Spleen (tissue), 11 donors: ENCODE data around the gene FOXF2. TPM values are rescaled to one million over a fixed set of nuclear protein-coding genes. Genes with fewer than 3 reads are reported as not detected.

ENCODE experiments used
- DNase-seq: peaks from one replicate; pipeline ENCODE4 v3.0.0-alpha.2; 2020
- H3K27ac ChIP-seq, 8 donors: fragments of 200-600 bp; sonication (generic) in 7 of 8; 1 replicate in 4 of 8; 2 replicates in 4 of 8; pipeline versions ENCODE4 v1.5.0 to v1.8.0; 2016 to 2021; ENCODE audit warnings: inconsistent platforms in 4 of 8, mild to moderate bottlenecking in 4 of 8, moderate library complexity in 1 of 8
- H3K27me3 ChIP-seq, 7 donors: fragments of 200-600 bp; sonication (generic) in 6 of 7; replicated peaks in 1 of 7; 1 replicate in 4 of 7; 2 replicates in 3 of 7; pipeline versions ENCODE4 v1.5.0 to v1.8.0; 2016 to 2021; ENCODE audit warnings: inconsistent platforms in 3 of 7, mild to moderate bottlenecking in 1 of 7
- H3K36me3 ChIP-seq, 6 donors: fragments of 200-600 bp; sonication (generic) in 5 of 6; 1 replicate in 4 of 6; 2 replicates in 2 of 6; pipeline versions ENCODE4 v1.5.0 to v1.8.0; 2016 to 2021; ENCODE audit warnings: inconsistent platforms in 2 of 6
- H3K4me1 ChIP-seq, 6 donors: fragments of 200-600 bp; sonication (generic) in 5 of 6; 1 replicate in 3 of 6; 2 replicates in 3 of 6; pipeline versions ENCODE4 v1.5.0 to v1.8.0; 2016 to 2021; ENCODE audit warnings: inconsistent platforms in 3 of 6
- H3K4me3 ChIP-seq, 8 donors: fragments of 200-600 bp; sonication (generic) in 7 of 8; 1 replicate in 4 of 8; 2 replicates in 4 of 8; pipeline versions ENCODE4 v1.5.0 to v1.8.0; 2016 to 2021; ENCODE audit warnings: inconsistent platforms in 4 of 8, mild to moderate bottlenecking in 4 of 8, moderate library complexity in 2 of 8
- H3K9me3 ChIP-seq, 8 donors: fragments of 200-600 bp; sonication (generic) in 7 of 8; 1 replicate in 4 of 8; 2 replicates in 4 of 8; pipeline versions ENCODE4 v1.5.0 to v1.8.0; 2016 to 2021; ENCODE audit warnings: inconsistent platforms in 4 of 8
- POLR2A ChIP-seq, 3 donors: fragments of 450-650 bp; IDR thresholded peaks; one replicate each; pipeline ENCODE4 v1.5.1; 2017; ENCODE audit warnings: antibody characterized with exemption in 3 of 3, mild to moderate bottlenecking in 1 of 3
- POLR2AphosphoS5 ChIP-seq, 3 donors: sonication (generic); formaldehyde crosslinking; IDR thresholded peaks; one replicate each; pipeline ENCODE4 v1.5.1; 2017; ENCODE audit warnings: antibody characterized with exemption in 3 of 3
- WGBS, 5 donors: extraction: QIAGEN DNeasy Blood & Tissue Kit in 3 of 5; methylation state at CpG; one replicate each; pipeline versions ENCODE4 v1.1.5 to v1.1.7; 2013 to 2018; 5-methylcytosine and 5-hydroxymethylcytosine counted together
- intact Hi-C: fragments of 100-400 bp; cut with DNase I; formaldehyde crosslinking; loops from one replicate; pipeline ENCODE4 v1.15.0; 2023; ENCODE audit warnings: low total_unique reads
- polyA plus RNA-seq, 3 donors: library from polyadenylated mRNA; stranded (reverse); fragments of 200-250 nt; gene quantifications; one replicate each; pipeline ENCODE4 v1.2.1, GENCODE V29; 2013
- total RNA-seq, 7 donors: library from RNA; depleted of rRNA in 3 of 7; stranded (reverse); fragments of >200 nt in 3 of 7; fragmentation: NEBNext Ultra II Directional in 4 of 7; extraction: Animal tissue kit (Norgen Biotek cat#: 25700) in 4 of 7; gene quantifications; one replicate each; pipeline versions ENCODE4 v1.1.0 to v1.2.1, GENCODE V29; 2016 to 2021
- TF ChIP-seq, protein P1 (sequence below), 11 experiments: fragments of 200-600 bp in 7 of 11; fragments of 450-650 bp in 4 of 11; sonication (generic) in 4 of 11; IDR thresholded peaks in 8 of 11; conservative IDR thresholded peaks in 3 of 11; 1 replicate in 7 of 11; 2 replicates in 4 of 11; pipeline versions ENCODE4 v1.4.0 to v1.8.0; 2016 to 2021; ENCODE audit warnings: antibody characterized with exemption in 11 of 11, inconsistent platforms in 4 of 11, mild to moderate bottlenecking in 1 of 11
- donor health status: healthy with polysubstance abuse.
- donor health status: DM: no; HTN: no; CAD: no; lungs with moderate emphysema.
- donor health status: DM: no; HTN: no; CAD: no.
- donor health status: Bipolar disorder and iron deficiency.
- donor health status: healthy.
- donor health status: DM: no; HTN: no; CAD: no.
- donor health status: DM: yes; HTN: yes; CAD: no.

The FOXF2 gene
- total and polyA plus RNA-seq, 10 donors = not detected

GRCh38 chr6:1402369-1402768 is 13.0 kb downstream of the FOXF2 start:
- Histone ChIP-seq H3K4me1 (peaks cover 0 to under 1% (median 0%) of the 10 kb centered on the region in 6 donors), H3K27ac (no peak overlapping the region), H3K9me3 (peaks cover 0 to 3% (median 0%) of the 10 kb centered on the region in 8 donors), H3K27me3 (peaks cover 0 to 68% (median 22%) of the 10 kb centered on the region in 7 donors), H3K4me3 (no peak overlapping the region), H3K36me3 (no peaks in the 10 kb centered on the region)
- intact Hi-C loops = no loop called here
- WGBS, 5 donors = 80 to 89% (median 86%) methylated on average over 16 of the region's 16 CpGs
- no peak for DNase-seq
- TF ChIP-seq POLR2AphosphoS5 (IDR thresholded peaks at IDR 0.05) = no peak
- TF ChIP-seq, protein P1, sequence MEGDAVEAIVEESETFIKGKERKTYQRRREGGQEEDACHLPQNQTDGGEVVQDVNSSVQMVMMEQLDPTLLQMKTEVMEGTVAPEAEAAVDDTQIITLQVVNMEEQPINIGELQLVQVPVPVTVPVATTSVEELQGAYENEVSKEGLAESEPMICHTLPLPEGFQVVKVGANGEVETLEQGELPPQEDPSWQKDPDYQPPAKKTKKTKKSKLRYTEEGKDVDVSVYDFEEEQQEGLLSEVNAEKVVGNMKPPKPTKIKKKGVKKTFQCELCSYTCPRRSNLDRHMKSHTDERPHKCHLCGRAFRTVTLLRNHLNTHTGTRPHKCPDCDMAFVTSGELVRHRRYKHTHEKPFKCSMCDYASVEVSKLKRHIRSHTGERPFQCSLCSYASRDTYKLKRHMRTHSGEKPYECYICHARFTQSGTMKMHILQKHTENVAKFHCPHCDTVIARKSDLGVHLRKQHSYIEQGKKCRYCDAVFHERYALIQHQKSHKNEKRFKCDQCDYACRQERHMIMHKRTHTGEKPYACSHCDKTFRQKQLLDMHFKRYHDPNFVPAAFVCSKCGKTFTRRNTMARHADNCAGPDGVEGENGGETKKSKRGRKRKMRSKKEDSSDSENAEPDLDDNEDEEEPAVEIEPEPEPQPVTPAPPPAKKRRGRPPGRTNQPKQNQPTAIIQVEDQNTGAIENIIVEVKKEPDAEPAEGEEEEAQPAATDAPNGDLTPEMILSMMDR (IDR thresholded peaks at IDR 0.05 in 8 of 11, conservative IDR thresholded peaks at IDR 0.05 in 3 of 11) = no peak

GRCh38 chr6:1402868-1403267 is 13.5 kb downstream of the FOXF2 start:
- no peak overlapping the region for H3K4me3 ChIP-seq
- TF ChIP-seq POLR2A (IDR thresholded peaks at IDR 0.05) (no peak), POLR2AphosphoS5 (IDR thresholded peaks at IDR 0.05) (no peak)
- TF ChIP-seq, protein P1 (IDR thresholded peaks at IDR 0.05 in 8 of 11, conservative IDR thresholded peaks at IDR 0.05 in 3 of 11) = no peak
- H3K27me3 ChIP-seq = peaks cover 0 to 65% (median 17%) of the 10 kb centered on the region in 7 donors
- no peaks in the 10 kb centered on the region for H3K4me1 ChIP-seq
- WGBS, 5 donors = 82 to 88% (median 83%) methylated on average over 2 of the region's 2 CpGs
- no peak overlapping the region for H3K27ac ChIP-seq
- no peaks in the 10 kb centered on the region for H3K36me3 ChIP-seq
- peaks cover 0 to 3% (median 0%) of the 10 kb centered on the region in 8 donors for H3K9me3 ChIP-seq
- intact Hi-C loops = no loop called here
- no peak for DNase-seq

DNA sequence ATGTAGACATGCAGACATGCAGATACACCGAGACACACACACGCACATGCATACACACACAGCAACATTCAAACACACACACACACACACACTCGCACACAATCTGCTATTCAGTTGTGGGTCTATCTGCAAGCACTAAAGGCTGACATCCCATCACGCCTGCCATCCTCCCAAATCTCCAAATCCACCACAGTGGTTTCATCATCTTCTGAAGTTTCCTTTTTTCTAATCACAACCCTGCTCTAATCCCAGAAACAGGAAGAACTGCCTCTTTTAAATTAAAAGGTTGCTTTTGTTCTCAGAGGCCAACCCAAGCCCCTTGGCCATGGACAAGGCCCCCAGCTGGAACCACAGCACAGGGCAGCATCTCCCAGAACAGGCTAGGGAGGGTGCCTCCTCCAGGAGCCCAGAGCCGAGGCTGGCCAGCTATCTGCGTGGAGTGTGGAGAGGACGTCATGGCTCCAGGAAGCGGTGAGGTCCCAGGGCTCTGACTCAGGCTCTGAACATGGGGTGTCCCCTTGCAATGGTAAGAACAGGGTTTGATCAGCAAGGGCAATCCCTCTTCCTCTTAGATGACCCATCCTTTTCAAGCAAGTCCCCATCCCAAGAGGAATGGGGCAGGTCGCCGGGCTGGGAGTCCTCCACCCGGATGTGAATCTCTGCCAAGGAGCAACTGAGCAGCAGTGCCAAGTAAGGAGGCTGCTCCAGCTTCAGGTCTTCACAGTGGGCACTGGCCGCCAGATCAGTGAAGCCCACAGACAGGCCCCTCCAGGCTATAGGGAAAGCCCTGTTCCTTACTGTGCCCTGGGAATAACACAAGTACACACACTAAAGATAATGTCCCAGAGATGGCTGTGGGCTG is 14.7 kb downstream of the FOXF2 start:
- Histone ChIP-seq H3K4me3 (no peak overlapping the region), H3K27me3 (peaks cover 0 to 65% (median 15%) of the 10 kb centered on the region in 7 donors), H3K9me3 (peaks cover 0 to 3% (median 0%) of the 10 kb centered on the region in 8 donors), H3K36me3 (no peaks in the 10 kb centered on the region), H3K27ac (no peak overlapping the region), H3K4me1 (no peaks in the 10 kb centered on the region)
- intact Hi-C loops = no loop called here
- no peak for DNase-seq
- TF ChIP-seq, protein P1 (IDR thresholded peaks at IDR 0.05 in 8 of 11, conservative IDR thresholded peaks at IDR 0.05 in 3 of 11) = no peak
- TF ChIP-seq POLR2A (IDR thresholded peaks at IDR 0.05) (no peak), POLR2AphosphoS5 (IDR thresholded peaks at IDR 0.05) (no peak)
- WGBS, 5 donors = 71 to 77% (median 75%) methylated on average over 11 to 12 of the region's 12 CpGs

DNA sequence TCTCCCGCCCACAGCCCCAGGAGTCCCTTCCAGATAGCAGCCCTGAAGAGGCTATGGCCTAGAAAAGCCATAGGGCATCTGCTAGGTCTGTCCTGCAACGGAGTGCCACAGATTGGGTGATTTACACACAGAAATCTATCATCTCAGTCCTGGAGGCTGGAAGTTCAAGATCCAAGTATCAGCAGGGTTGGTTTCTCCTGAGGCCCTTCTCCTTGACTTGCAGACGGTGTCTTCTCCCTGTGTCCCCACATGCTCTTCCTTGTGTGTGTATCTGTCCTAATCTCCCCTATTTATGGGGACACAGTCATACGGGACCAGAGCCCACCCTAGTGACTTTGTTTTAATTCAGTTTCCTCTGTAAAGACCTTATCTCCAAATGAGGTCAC is 15.3 kb downstream of the FOXF2 start:
- 76 to 82% (median 77%) methylated on average over 3 to 4 of the region's 4 CpGs for WGBS, 5 donors
- intact Hi-C loops = no loop called here

More for the DNA sequence above, 15.3 kb downstream of the FOXF2 start:
- Histone ChIP-seq H3K27me3 (peaks cover 0 to 65% (median 15%) of the 10 kb centered on the region in 7 donors), H3K4me3 (no peak overlapping the region), H3K36me3 (no peaks in the 10 kb centered on the region), H3K4me1 (no peaks in the 10 kb centered on the region), H3K27ac (no peak overlapping the region), H3K9me3 (peaks cover 0 to 3% (median 0%) of the 10 kb centered on the region in 8 donors)
- TF ChIP-seq, protein P1 (IDR thresholded peaks at IDR 0.05 in 8 of 11, conservative IDR thresholded peaks at IDR 0.05 in 3 of 11) = no peak
- TF ChIP-seq POLR2AphosphoS5 (IDR thresholded peaks at IDR 0.05) (no peak), POLR2A (IDR thresholded peaks at IDR 0.05) (no peak)
- no peak for DNase-seq
